HG02885 (cell line): ENCODE results near the gene HBM.
"Not testable (repeated sequence)": the region's sequence is repeated elsewhere in the genome, so short reads cannot be mapped to it uniquely, and the experiment has no call there.

Experiments
- ATAC-seq: cut with Tn5 transposase; IDR thresholded peaks from one replicate; pipeline ENCODE4 v1.9.1; 2021; ENCODE audit warnings: mild to moderate bottlenecking; ENCODE audit not compliant: unreplicated experiment, poor library complexity

The HBM gene

GRCh38 chr16:180101-180675 is 14.4 kb downstream of the HBM start, which contains the start of gene HBQ1:
Gene HBQ1, plus strand, starts transcription at chr16:180459. Its CDS starts 28 bp downstream, at chr16:180487.
- no peak for ATAC-seq

GRCh38 chr16:180681-181564 is 15.1 kb downstream of the HBM start:
- no peak for ATAC-seq

DNA sequence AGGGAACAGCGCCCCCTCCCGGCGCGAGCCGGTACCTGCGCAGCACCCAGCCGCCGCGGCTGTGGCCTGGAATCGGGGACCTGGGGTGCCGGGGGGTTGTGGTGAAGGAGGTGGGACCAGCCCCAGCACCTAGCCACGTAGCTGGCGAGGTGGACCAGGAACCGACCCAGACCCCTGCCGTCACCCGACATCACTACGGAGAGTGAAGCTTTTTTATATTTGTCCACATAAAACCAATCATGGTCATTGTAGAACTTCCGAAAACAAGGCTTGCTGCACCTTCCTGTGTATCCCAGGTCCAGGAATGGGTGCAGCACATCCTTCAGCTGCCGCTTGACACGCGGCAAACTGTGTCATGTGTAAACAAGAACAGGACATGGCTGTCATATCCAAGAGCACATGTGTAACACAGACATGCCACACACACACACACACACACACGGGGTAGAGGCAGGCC is 15.8 kb downstream of the HBM start:
- ATAC-seq: no peak

- ATAC-seq: no peak
These were observed 17.2 kb downstream of the HBM start for GRCh38 chr16:183005-183404.

- no peak for ATAC-seq
These were observed 19.4 kb downstream of the HBM start for GRCh38 chr16:185213-185612.

DNA sequence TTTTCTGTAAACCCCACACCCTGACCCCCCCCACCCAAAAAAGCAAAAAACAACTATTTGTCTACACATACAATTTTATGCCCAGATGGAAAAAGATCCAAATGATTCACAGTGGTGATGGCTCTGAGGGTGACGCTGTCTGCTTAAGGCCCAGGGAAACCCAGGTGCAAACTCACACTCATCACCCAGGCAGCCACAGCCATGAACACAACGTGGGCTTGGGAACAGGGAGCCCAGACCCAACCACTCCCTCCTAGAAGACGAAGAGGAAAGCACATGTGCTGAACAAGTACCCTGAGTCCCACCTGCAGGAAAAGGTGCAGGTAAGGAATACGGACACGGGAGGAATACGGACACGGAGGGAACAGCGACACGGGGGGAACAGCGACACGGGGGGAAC is 19.9 kb downstream of the HBM start:
- no peak for ATAC-seq

- no peak for ATAC-seq
These were observed 21.6 kb downstream of the HBM start for GRCh38 chr16:187330-187729.

DNA sequence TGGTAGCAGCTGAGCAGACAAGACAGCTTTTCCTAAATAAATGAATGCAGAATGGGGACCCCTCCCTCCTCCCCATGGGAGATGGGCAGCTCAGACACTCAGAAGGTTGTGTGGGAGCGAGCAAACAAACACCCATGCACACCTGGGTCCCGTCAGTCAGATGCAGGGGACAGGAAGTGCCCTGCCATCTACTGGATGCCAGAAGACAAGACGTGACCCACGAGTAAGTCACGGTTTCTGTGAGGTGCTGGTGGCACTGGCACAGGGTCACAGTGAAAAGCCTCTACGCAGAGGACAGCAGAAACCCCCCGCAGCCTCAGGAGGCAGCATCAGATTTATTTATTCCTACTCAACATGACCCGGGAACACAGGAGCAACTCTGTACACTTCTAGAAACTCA is 22.9 kb downstream of the HBM start:
- no peak for ATAC-seq

DNA sequence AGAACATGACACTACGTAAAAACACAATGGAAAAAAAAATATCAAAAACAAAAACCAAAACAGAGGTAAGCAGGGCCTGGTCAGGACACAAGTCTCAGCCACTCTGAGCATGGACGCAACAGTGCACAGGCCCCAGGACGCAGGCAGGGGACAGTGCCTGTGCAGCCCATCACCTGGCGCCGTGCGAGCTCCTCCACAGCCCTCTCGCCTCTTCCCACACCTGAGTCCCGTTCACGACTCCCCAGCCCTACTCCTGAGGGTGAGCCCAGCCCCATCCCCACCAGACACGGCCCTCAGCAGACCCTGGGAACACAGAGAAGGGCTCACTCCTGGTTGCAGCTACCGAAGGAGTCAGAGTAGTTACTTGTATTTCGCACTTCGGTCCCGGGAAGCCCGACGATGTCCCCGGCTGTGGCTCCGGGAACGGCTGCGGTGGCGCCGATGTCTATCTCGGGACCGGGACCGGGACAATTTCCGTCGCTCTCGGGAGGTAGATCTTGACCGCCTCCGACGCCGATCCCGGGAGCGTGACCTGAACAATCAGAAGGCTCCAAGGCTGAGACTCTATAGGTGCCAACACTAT is 23.9 kb downstream of the HBM start:
- ATAC-seq: no peak

DNA sequence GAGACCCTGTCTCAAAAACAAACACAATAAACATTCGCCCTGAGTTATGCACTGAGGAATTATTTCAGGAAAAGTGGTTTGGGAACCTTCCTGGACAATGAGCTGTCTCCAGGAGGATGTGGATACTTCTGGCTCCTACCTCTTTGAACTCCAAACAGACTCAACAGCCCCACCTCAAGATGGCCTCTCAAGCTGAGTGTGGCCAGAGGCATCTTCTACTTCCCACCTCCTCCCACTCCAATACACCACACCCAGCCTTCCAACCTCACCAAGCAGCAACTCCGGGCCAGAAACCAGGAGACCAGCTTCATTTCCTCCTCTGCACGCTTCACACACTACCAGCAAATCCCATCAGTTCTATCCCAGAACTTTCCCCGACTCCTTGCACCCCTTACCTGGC is 26.1 kb downstream of the HBM start:
- no peak for ATAC-seq

- ATAC-seq: no peak
These were observed 26.9 kb downstream of the HBM start for GRCh38 chr16:192686-193085.

- no peak for ATAC-seq
These were observed 27.7 kb downstream of the HBM start for GRCh38 chr16:193441-193840.

GRCh38 chr16:194516-194915 is 28.7 kb downstream of the HBM start:
- no peak for ATAC-seq

DNA sequence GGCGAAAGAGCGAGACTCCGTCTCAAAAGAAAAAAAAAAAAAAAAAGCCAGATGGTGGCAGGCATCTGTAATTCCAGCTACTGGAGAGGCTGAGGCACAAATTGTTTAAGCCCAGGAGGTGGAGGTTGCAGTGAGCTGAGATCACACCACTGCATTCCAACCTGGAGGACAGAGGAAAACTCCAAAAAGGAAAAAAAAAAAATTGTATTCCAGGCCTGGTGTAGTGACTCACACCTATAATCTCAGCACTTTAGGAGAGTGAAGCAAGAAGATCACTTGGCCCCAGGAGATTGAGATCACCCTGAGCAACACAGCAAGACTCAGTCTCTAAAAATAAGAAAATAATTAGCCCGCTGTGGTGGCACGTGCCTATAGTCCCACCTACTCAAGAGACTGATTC is 34.6 kb downstream of the HBM start:
- no peak for ATAC-seq

- ATAC-seq: no peak
These were observed 37.5 kb downstream of the HBM start for GRCh38 chr16:203246-203645.

- ATAC-seq: not testable (repeated sequence)
These were observed 38.3 kb downstream of the HBM start for GRCh38 chr16:204046-204445.

DNA sequence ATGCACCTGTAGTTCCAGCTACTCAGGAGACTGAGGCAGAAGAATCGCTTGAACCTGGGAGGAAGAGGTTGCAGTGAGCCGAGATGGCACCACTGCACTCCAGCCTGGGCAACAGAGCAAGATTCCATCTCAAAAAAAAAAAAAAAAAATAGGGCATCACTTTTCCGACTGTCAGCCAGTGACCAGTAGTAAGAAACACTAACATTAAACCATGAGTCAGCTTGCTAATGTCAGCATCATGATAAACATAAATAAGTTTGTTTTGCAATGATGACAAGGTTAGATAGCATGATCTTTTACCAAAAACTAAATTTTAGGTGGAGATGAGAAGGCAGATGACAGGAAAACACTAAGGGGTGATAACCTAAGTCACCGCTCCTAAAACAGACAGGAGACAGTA is 43.6 kb downstream of the HBM start:
- not testable (repeated sequence) for ATAC-seq

GRCh38 chr16:211631-212180 is 45.9 kb downstream of the HBM start:
- not testable (repeated sequence) for ATAC-seq

GRCh38 chr16:212999-213398 is 47.2 kb downstream of the HBM start:
- ATAC-seq: no peak
